Central memory CD8-positive, alpha-beta T cell (primary cell): ENCODE measurements around the gene UBE2E2.

Experiments
- ATAC-seq: fragments of 150-1000 bp; cut with Tn5 transposase; replicated peaks from 2 replicates; pipeline ENCODE4 v1.10.0; 2022; ENCODE audit warnings: mild to moderate bottlenecking, moderate FRiP score, moderate number of reproducible peaks; ENCODE audit not compliant: poor library complexity, severe bottlenecking; ENCODE audit errors: extremely low read depth
- DNase-seq, 2 donors: peaks; one replicate each; pipeline ENCODE4 v3.0.0; 2021; ENCODE audit warnings: low spot score in 2 of 2
- H3K27ac Mint-ChIP-seq: one replicate; pipeline ENCODE4 v1.8.0; 2022; ENCODE audit warnings: low read depth, mild to moderate bottlenecking, moderate library complexity, mixed read lengths
- H3K27me3 Mint-ChIP-seq: one replicate; pipeline ENCODE4 v1.8.0; 2022; ENCODE audit warnings: mixed read lengths
- H3K36me3 Mint-ChIP-seq: one replicate; pipeline ENCODE4 v1.8.0; 2022; ENCODE audit warnings: mild to moderate bottlenecking, moderate library complexity, mixed read lengths; ENCODE audit not compliant: insufficient read depth
- H3K4me1 Mint-ChIP-seq: one replicate; pipeline ENCODE4 v1.8.0; 2022; ENCODE audit warnings: mixed read lengths
- H3K4me3 Mint-ChIP-seq: one replicate; pipeline ENCODE4 v1.8.0; 2022; ENCODE audit warnings: mild to moderate bottlenecking, moderate library complexity, mixed read lengths
- H3K9me3 Mint-ChIP-seq: one replicate; pipeline ENCODE4 v1.8.0; 2022; ENCODE audit warnings: mixed read lengths

Gene UBE2E2

GRCh38 chr3:23275061-23275460 is 71.9 kb downstream of the UBE2E2 start:
- Mint-ChIP-seq H3K4me1 (no peaks in the 10 kb centered on the region), H3K9me3 (peaks cover 9% of the 10 kb centered on the region), H3K36me3 (peaks cover 2% of the 10 kb centered on the region), H3K4me3 (no peak overlapping the region), H3K27me3 (no peaks in the 10 kb centered on the region), H3K27ac (no peak overlapping the region)
- DNase-seq (no peak), ATAC-seq (no peak)

- Mint-ChIP-seq H3K4me3 (no peak overlapping the region), H3K4me1 (no peaks in the 10 kb centered on the region), H3K27ac (no peak overlapping the region), H3K27me3 (no peaks in the 10 kb centered on the region), H3K9me3 (peaks cover 9% of the 10 kb centered on the region), H3K36me3 (peaks cover 2% of the 10 kb centered on the region)
- ATAC-seq (no peak), DNase-seq (no peak)
Measured at GRCh38 chr3:23275814-23276213, 72.7 kb downstream of the UBE2E2 start.

- Mint-ChIP-seq H3K27ac (no peak overlapping the region), H3K36me3 (peaks cover 2% of the 10 kb centered on the region)
- ATAC-seq = no peak
Measured at GRCh38 chr3:23276913-23277658, 74.0 kb downstream of the UBE2E2 start.

GRCh38 chr3:23277688-23278087 is 74.6 kb downstream of the UBE2E2 start:
- H3K36me3 Mint-ChIP-seq = no peaks in the 10 kb centered on the region
- H3K4me3 Mint-ChIP-seq = no peak overlapping the region
- no peaks in the 10 kb centered on the region for H3K27me3 Mint-ChIP-seq
- ATAC-seq (no peak), DNase-seq (no peak)
- no peak overlapping the region for H3K27ac Mint-ChIP-seq
- H3K4me1 Mint-ChIP-seq = no peaks in the 10 kb centered on the region
- peaks cover 4% of the 10 kb centered on the region for H3K9me3 Mint-ChIP-seq

More at GRCh38 chr3:23276913-23277658, 74.0 kb downstream of the UBE2E2 start:
- H3K4me3 Mint-ChIP-seq = no peak overlapping the region
- H3K9me3 Mint-ChIP-seq = peaks cover 9% of the 10 kb centered on the region
- H3K27me3 Mint-ChIP-seq = no peaks in the 10 kb centered on the region
- no peaks in the 10 kb centered on the region for H3K4me1 Mint-ChIP-seq
- DNase-seq = no peak

GRCh38 chr3:23283625-23284024 is 80.5 kb downstream of the UBE2E2 start:
- ATAC-seq (no peak), DNase-seq (no peak)
- no peak overlapping the region for H3K27ac Mint-ChIP-seq
- no peaks in the 10 kb centered on the region for H3K36me3 Mint-ChIP-seq
- H3K4me3 Mint-ChIP-seq = no peak overlapping the region
- no peaks in the 10 kb centered on the region for H3K4me1 Mint-ChIP-seq
- peaks cover 12% of the 10 kb centered on the region for H3K9me3 Mint-ChIP-seq
- H3K27me3 Mint-ChIP-seq = no peaks in the 10 kb centered on the region

- Mint-ChIP-seq H3K9me3 (peaks cover 12% of the 10 kb centered on the region), H3K4me3 (no peak overlapping the region), H3K27ac (no peak overlapping the region), H3K27me3 (no peaks in the 10 kb centered on the region), H3K4me1 (no peaks in the 10 kb centered on the region), H3K36me3 (no peaks in the 10 kb centered on the region)
- DNase-seq (no peak), ATAC-seq (no peak)
Measured at GRCh38 chr3:23288286-23288685, 85.2 kb downstream of the UBE2E2 start.

GRCh38 chr3:23288715-23289114 is 85.6 kb downstream of the UBE2E2 start:
- Mint-ChIP-seq H3K4me1 (no peaks in the 10 kb centered on the region), H3K36me3 (no peaks in the 10 kb centered on the region), H3K27ac (no peak overlapping the region), H3K4me3 (no peak overlapping the region), H3K27me3 (no peaks in the 10 kb centered on the region), H3K9me3 (peaks cover 12% of the 10 kb centered on the region)
- ATAC-seq (no peak), DNase-seq (no peak)

GRCh38 chr3:23292432-23292831 is 89.3 kb downstream of the UBE2E2 start:
- H3K9me3 Mint-ChIP-seq = peaks cover 7% of the 10 kb centered on the region
- H3K36me3 Mint-ChIP-seq = no peaks in the 10 kb centered on the region
- H3K4me3 Mint-ChIP-seq = no peak overlapping the region
- no peaks in the 10 kb centered on the region for H3K4me1 Mint-ChIP-seq
- no peak overlapping the region for H3K27ac Mint-ChIP-seq
- ATAC-seq = no peak
- no peaks in the 10 kb centered on the region for H3K27me3 Mint-ChIP-seq
- no peak for DNase-seq

GRCh38 chr3:23294770-23295387 is 91.8 kb downstream of the UBE2E2 start:
- Mint-ChIP-seq H3K36me3 (no peaks in the 10 kb centered on the region), H3K9me3 (no peaks in the 10 kb centered on the region), H3K27me3 (no peaks in the 10 kb centered on the region), H3K4me1 (no peaks in the 10 kb centered on the region), H3K4me3 (no peak overlapping the region), H3K27ac (no peak overlapping the region)
- ATAC-seq = no peak
- DNase-seq = no peak

- DNase-seq (no peak), ATAC-seq (no peak)
- H3K36me3 Mint-ChIP-seq = no peaks in the 10 kb centered on the region
- H3K4me1 Mint-ChIP-seq = no peaks in the 10 kb centered on the region
- no peak overlapping the region for H3K27ac Mint-ChIP-seq
- H3K9me3 Mint-ChIP-seq = peaks cover 6% of the 10 kb centered on the region
- peaks cover 14% of the 10 kb centered on the region for H3K27me3 Mint-ChIP-seq
- no peak overlapping the region for H3K4me3 Mint-ChIP-seq
Measured at GRCh38 chr3:23301819-23302218, 98.7 kb downstream of the UBE2E2 start.

- no peak for ATAC-seq
- no peaks in the 10 kb centered on the region for H3K36me3 Mint-ChIP-seq
- DNase-seq = no peak
Measured at GRCh38 chr3:23302271-23302670, 99.1 kb downstream of the UBE2E2 start.

GRCh38 chr3:23303601-23304217 is 100.6 kb downstream of the UBE2E2 start:
- H3K4me1 Mint-ChIP-seq = no peaks in the 10 kb centered on the region
- H3K36me3 Mint-ChIP-seq = no peaks in the 10 kb centered on the region
- no peak overlapping the region for H3K27ac Mint-ChIP-seq
- H3K4me3 Mint-ChIP-seq = no peak overlapping the region
- H3K27me3 Mint-ChIP-seq = peaks cover 14% of the 10 kb centered on the region
- DNase-seq (no peak), ATAC-seq (no peak)
- peaks cover 6% of the 10 kb centered on the region for H3K9me3 Mint-ChIP-seq

More at GRCh38 chr3:23302271-23302670, 99.1 kb downstream of the UBE2E2 start:
- Mint-ChIP-seq H3K9me3 (peaks cover 6% of the 10 kb centered on the region), H3K4me1 (no peaks in the 10 kb centered on the region), H3K27me3 (peaks cover 14% of the 10 kb centered on the region), H3K27ac (no peak overlapping the region), H3K4me3 (no peak overlapping the region)

GRCh38 chr3:23304424-23304823 is 101.3 kb downstream of the UBE2E2 start:
- Mint-ChIP-seq H3K36me3 (no peaks in the 10 kb centered on the region), H3K9me3 (peaks cover 6% of the 10 kb centered on the region), H3K27ac (no peak overlapping the region), H3K4me1 (no peaks in the 10 kb centered on the region), H3K27me3 (peaks cover 14% of the 10 kb centered on the region), H3K4me3 (no peak overlapping the region)
- DNase-seq = no peak
- no peak for ATAC-seq
